ENCODE data around the gene MCF2L. TPM values are rescaled to one million over a fixed set of nuclear protein-coding genes. Genes with fewer than 3 reads are reported as not detected.
A peak's percentile ranks its signal among the peaks of the same experiment; 100 is the strongest.

Gene MCF2L
- total RNA-seq, 4 donors from 2014 or later = 46.5 to 89.7 (median 55.0) TPM

DNA sequence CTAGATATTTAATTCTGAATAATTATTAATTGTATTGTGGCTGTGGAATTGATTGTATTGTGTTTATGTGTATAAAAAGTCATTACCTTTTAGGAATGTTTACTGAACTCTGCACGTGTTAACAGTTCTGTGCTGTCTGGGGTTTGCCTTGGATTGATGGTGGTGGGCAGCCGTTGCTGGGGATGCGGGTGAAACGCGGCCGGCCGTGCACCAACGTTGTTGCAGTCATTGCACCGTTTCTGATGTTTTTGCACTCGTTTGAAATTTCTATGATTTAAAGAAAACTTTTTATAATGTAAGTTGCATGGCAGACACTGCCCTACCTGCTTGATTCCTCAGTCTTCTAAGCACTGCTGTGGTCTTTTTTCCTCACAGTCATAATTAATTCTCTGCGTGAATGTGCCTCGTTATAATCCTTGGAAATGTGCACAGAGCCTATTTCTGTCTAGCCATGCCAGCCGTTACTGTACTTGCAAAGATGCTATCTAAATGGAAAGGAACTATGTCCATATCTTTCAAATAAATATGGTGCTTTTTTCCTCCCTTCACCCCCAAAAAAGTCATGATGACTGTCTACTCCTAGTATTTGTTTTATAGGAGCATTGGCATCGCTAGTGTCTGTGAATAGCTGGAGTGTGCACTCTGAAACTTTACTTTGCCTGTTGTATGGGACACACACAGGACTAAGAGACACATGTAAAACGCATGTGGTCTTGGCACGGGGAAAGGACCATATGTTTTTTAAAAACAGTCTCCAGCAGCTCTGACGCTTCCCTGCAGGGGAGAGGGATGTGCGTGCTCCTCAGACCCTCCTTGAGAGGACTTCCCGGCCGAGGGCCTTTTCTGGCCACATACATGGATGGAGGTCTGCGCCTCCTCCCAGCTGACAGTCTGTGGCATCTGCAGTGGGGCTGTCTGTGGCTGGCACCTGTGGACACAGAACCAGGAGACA, 40.7 kb upstream of the MCF2L start:
- TF ChIP-seq, protein P1, sequence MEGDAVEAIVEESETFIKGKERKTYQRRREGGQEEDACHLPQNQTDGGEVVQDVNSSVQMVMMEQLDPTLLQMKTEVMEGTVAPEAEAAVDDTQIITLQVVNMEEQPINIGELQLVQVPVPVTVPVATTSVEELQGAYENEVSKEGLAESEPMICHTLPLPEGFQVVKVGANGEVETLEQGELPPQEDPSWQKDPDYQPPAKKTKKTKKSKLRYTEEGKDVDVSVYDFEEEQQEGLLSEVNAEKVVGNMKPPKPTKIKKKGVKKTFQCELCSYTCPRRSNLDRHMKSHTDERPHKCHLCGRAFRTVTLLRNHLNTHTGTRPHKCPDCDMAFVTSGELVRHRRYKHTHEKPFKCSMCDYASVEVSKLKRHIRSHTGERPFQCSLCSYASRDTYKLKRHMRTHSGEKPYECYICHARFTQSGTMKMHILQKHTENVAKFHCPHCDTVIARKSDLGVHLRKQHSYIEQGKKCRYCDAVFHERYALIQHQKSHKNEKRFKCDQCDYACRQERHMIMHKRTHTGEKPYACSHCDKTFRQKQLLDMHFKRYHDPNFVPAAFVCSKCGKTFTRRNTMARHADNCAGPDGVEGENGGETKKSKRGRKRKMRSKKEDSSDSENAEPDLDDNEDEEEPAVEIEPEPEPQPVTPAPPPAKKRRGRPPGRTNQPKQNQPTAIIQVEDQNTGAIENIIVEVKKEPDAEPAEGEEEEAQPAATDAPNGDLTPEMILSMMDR (IDR thresholded peaks at IDR 0.05) = no peak
- TF ChIP-seq POLR2A (IDR thresholded peaks at IDR 0.05) = no peak
- 54 to 68% methylated on average over 20 to 21 of the region's 21 CpGs for WGBS, 2 donors
- no peak overlapping the region for H3K4me3 ChIP-seq (ENCODE audit: low read depth, poor library complexity, severe bottlenecking)
- peak in 1 of 2 donors; percentile 46 for DNase-seq (ENCODE audit: low spot score in 2 of 2)
- intact Hi-C loops (cut with DNase I; ENCODE audit: low total_unique reads) = no loop called here

- TF ChIP-seq, protein P1 (IDR thresholded peaks at IDR 0.05) = no peak
- TF ChIP-seq POLR2A (IDR thresholded peaks at IDR 0.05) = no peak
- WGBS, 2 donors = 18 to 21% methylated on average over 21 of the region's 21 CpGs
- H3K4me3 ChIP-seq (ENCODE audit: low read depth, poor library complexity, severe bottlenecking) = no peak overlapping the region
- intact Hi-C loops (cut with DNase I; ENCODE audit: low total_unique reads) = no loop called here
- peak in 1 of 2 donors; percentile 85 for DNase-seq (ENCODE audit: low spot score in 2 of 2)
Observed at GRCh38 chr13:112928972-112929782, 39.8 kb upstream of the MCF2L start.

DNA sequence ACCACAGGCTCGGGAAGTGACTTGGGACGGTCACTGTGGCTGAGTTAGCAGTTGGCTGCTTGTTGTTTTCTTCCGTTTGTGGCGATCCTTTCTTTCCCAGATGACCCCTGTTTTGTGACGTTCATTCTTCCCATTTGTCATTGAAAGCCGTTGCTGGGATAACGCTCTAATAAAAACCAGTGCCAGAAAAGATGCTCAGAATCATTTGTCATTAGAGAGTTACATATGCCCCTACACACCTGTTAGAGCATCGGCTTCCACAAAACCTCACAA, 39.3 kb upstream of the MCF2L start:
- DNase-seq (ENCODE audit: low spot score in 2 of 2) = no peak
- WGBS, 2 donors = 41 to 58% methylated on average over 8 of the region's 8 CpGs
- TF ChIP-seq POLR2A (IDR thresholded peaks at IDR 0.05) = no peak
- TF ChIP-seq, protein P1 (IDR thresholded peaks at IDR 0.05) = no peak
- no peak overlapping the region for H3K4me3 ChIP-seq (ENCODE audit: low read depth, poor library complexity, severe bottlenecking)
- intact Hi-C loops (cut with DNase I; ENCODE audit: low total_unique reads) = no loop called here

DNA sequence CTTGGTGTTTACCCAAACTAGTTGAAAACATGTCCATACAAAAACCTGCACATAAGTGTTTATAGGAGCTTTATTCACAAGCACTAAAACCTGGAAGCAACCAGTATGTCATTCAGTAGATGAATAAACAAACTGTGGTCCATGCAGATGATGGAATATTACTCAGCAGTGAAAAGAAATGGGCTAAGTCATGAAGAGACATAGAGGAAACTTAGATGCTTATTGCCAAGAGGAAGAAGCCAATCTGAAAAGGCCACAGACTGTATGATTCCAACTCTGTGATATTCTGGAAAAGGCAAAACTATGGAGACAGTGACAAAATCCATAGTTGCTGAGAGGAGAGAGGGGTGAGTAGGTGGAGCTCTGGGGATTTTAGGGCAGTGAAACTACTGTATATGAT, 38.8 kb upstream of the MCF2L start:
- H3K4me3 ChIP-seq (ENCODE audit: low read depth, poor library complexity, severe bottlenecking) = no peak overlapping the region
- intact Hi-C loops (cut with DNase I; ENCODE audit: low total_unique reads) = no loop called here
- no peak for DNase-seq (ENCODE audit: low spot score in 2 of 2)
- TF ChIP-seq, protein P1 (IDR thresholded peaks at IDR 0.05) = no peak
- no peak for TF ChIP-seq POLR2A (IDR thresholded peaks at IDR 0.05)

- WGBS, 2 donors = 40 to 47% methylated on average over 32 of the region's 32 CpGs
- TF ChIP-seq POLR2A (IDR thresholded peaks at IDR 0.05) = no peak
- TF ChIP-seq, protein P1 (IDR thresholded peaks at IDR 0.05) = no peak
- peak in 1 of 2 donors; percentile 84 for DNase-seq (ENCODE audit: low spot score in 2 of 2)
- no peak overlapping the region for H3K4me3 ChIP-seq (ENCODE audit: low read depth, poor library complexity, severe bottlenecking)
- intact Hi-C loops (cut with DNase I; ENCODE audit: low total_unique reads) = no loop called here
Observed at GRCh38 chr13:112931028-112931934, 37.7 kb upstream of the MCF2L start.
